HTR-8/SVneo (cell line): ENCODE results near the gene SPOCK1.
A peak's percentile ranks its signal among the peaks of the same experiment; 100 is the strongest.

ENCODE experiments used
- DNase-seq: peaks from one replicate; pipeline ENCODE4 v3.0.0; 2011; ENCODE audit warnings: low spot score, mixed read lengths; ENCODE audit not compliant: insufficient read length
- FAIRE-seq: peaks from 2 replicates; lab custom pipeline; 2011; peaks lifted over from hg19 to GRCh38; lab: Jason Lieb, UNC

SPOCK1 gene

DNA sequence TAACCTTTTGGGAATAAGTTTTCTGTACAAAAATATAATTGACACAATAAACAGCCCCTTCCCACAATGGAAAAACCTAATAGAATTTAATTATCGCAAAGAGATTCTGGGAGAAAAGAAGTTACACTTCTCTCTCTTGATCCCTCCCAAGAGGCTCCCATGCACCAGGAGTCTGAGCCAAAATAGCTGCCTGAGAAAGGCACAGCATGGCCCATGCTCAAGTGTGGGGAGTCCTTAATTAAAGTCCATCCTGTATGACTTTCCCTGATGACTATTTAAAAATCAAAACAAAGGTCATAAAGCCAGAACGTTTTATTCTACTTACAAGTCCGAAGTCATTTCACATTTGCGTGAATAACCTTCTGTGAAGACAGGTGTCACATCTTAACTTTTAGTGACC is 155.1 kb downstream of the SPOCK1 start:
- FAIRE-seq (no peak), DNase-seq (no peak)

DNA sequence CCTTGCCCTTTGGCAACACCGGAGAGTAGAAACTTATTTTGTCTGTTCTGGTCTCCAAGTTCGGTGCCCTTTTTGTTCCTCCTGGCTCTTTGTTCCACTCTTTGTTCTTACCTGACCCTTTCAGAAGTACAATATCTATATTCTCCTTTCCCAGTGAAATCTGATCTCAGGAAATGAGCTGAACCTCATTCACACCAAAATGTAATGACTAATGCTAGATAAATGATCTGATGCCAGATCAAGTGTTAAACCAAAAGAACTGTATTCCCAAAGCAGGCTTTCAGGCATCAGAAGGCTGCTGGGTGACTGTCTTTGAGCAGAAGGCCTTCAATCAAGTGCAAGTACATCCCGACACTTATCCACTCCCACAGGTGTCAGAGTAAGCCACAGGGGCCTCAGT is 156.4 kb downstream of the SPOCK1 start:
- no peak for FAIRE-seq

DNA sequence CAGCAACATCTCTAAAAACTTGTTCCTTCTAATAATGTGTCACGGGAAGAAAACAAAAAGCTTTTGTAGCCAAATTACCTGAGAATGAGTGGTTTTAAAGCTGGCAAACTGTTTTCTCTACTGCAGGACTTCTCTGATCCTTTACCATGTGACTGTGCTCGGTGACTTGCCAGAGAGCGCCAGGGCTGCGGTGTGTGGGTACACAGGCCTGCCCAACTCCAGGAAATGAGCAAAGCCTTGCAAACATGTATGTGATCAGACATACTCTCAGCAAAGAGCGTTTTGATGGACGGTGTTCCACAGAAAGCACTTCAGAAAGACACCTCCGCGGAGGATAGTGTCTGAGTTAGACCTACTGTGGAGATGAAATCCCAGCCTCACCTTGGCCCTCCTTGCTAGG is 157.3 kb downstream of the SPOCK1 start:
- FAIRE-seq: no peak
- no peak for DNase-seq

More for the DNA sequence above, 156.4 kb downstream of the SPOCK1 start:
- DNase-seq: no peak

DNA sequence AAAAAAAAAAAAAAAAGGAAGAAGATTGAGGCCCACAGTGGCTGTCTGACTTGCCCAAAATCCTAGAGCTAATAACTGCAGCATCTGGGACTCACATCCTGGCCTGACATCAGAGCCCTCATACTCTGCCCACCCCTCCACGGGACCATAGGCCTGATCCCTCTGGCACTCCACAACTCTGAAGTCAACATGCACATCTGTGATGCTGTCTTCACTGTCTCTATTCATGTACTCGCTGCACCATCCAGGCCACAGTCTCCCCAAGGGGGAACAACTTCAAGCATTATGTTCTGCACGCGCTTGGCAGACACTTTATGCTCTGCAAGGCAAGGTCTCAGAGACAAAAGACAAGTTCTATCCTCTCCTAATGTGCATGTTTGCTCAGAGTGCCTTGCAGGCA is 158.2 kb downstream of the SPOCK1 start:
- no peak for FAIRE-seq
- no peak for DNase-seq

DNA sequence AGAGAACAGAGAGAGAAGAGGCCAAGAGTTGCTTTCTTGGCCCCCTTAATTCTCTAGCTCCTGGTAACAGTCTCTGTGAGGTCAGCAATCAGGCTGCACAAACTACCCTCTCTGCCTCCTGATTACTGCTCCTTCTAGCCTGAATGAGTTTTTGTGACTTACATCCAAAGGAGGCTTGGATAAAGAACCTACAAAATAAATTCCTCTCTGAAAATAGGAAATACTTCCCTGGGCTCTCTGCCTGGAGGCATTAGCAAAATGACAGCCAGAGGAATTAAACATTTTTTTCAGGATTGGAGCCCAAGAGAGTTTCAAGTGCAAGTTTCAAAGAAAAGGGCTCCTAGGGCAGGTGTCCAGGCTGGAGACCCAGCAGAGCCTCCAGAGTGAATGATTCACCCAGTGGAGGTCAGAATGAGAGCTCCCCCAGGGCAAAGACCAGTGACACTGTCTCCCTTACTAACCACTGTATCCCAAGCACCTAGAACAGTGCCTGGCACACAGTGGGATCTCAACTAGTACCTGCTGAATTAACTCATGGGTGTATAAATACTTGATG is 162.5 kb downstream of the SPOCK1 start:
- no peak for DNase-seq
- FAIRE-seq: no peak

DNA sequence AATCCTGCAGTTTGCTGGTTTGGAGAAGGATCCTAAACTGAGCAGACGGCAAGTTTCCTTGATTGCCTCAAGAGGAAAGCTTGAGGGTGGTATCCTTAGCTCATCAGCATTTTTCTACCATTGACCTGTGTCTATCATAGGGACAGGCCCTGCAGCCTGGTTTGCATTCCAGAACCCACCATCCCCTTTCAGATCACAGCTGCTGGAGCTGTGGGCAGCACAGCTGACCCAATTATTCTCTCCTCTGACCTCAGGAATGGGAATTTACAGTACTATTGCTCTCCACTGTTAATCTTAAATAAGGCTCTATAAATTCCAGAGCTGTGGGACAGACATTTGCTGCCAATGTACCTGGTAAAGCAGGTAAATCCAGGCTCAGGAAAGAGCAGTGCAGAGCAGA is 163.0 kb downstream of the SPOCK1 start:
- no peak for FAIRE-seq
- no peak for DNase-seq

DNA sequence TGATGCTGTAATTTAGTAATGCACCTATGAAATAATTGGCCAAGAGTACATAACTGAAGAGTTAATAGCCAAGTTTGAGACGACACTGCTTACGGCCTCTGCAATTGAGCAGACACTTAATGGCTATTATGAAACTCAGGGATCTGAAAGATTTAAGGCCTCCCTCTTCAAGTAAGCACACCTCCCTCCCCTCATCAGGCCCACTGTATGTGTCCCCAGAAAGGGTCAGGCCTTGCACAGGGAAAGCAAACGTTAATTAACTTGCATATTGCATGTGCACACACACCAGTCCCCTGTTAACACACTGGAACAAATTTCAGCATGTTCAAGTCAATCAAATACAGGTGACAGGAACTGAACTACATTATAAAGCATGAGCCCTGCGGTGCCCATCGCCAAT is 163.6 kb downstream of the SPOCK1 start:
- FAIRE-seq: no peak
- no peak for DNase-seq

DNA sequence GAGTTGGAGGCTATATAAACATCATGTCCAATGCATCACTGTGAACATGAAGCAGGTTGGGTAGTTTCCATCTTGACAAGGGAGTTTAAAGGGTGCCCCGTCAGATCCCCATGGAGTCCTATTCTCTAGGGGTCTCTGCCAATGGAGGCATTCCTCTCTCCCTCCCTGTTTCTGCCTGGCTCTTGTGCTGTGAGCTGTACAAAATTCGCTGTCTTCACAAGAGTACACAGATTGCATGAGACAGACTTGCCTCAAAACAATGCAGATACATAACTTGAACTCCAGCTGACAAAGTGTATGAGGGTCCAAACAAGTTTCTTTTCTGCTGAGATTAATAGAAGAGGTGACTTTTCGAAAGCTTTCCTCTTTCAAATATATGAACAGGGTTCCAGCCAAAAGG is 165.2 kb downstream of the SPOCK1 start:
- no peak for DNase-seq
- FAIRE-seq: no peak

DNA sequence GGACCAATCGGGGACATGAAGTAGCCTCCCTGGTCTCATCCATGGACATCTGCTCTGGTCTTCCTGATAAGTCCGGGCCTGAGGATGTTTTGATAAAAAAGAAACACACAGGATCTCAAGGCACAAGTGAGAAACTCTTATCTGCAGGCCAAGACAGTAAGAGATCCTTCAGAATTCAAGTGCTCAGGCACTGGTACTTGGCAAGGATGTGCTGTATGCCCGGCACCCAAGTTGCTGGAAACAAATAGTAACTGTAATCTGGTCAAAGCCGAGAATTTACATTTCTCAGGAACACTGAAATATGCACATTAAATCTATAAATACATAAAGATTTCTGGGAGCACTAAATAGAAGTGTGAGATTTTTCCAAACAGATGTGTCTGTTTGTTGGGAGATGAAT is 165.7 kb downstream of the SPOCK1 start:
- DNase-seq: no peak
- FAIRE-seq: no peak

DNA sequence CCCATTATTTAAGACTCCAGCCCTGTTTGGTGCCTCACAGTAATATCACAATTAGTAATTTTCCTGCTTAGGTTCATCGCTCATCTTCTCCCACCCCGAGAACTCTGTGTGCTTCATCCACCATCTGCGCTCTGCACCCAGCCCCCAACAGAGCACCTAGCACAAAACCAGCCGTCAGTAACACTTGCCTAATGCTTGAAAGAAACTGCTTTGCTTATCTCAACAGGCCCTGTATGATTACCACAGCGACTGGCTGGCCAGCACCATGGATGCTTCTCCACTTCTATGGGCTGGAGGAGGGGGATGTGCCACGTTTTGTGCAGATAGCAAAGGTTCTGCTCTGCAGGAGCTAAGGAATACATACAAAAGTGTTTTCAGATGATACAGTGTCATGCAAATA is 166.8 kb downstream of the SPOCK1 start:
- DNase-seq: no peak
- no peak for FAIRE-seq

DNA sequence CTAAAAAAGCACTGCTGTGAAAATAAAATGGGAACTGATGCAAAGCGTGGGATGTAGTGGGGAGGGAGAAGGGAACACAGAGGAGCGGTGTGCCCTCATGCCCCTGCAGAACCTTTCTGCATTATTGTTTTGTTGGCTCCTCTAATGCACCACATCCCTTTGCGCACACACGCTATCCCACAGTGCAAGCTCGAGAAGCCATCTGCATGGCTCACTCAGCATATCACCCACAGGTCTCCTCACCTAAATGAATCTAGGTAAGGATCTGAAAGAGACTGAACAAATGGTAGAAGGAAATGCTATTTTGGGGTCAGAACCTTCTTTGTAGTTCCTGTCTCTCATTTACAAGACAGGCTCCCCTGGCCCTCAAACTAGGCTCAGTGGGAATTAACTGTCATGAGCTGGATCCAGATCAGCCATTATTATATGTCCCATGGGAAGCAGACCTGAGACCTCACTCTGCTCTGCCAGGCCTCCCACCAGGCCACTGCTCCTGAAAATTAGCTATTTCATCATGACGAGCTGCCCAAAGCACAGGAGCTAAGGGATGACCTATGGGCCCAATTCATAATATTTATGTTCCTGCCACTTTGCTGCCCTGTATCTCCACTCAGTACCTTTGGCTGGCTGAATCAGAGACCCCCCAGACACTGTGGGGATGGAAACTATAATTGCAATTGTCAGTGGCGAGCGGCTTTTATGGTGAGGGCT is 169.4 kb downstream of the SPOCK1 start:
- DNase-seq (no peak), FAIRE-seq (no peak)

DNA sequence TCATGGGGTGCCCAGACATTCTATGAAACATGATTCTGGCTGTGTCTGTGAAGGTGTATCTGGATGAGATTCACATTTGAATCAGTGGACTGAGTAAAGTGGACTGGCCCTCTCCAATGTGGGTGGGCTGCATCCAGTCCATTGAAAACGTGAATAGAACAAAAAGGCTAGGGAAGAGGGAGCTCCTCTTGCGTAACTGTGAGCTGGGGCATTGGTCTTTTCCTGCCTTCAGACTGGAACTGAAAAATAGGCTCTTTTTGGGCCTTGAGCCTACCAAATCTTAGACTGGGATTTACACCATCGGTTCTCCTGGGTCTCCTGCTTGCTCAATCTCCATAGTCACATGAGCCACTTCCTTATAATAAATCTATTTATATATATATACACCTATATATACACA is 170.1 kb downstream of the SPOCK1 start:
- FAIRE-seq: no peak
- DNase-seq: no peak

DNA sequence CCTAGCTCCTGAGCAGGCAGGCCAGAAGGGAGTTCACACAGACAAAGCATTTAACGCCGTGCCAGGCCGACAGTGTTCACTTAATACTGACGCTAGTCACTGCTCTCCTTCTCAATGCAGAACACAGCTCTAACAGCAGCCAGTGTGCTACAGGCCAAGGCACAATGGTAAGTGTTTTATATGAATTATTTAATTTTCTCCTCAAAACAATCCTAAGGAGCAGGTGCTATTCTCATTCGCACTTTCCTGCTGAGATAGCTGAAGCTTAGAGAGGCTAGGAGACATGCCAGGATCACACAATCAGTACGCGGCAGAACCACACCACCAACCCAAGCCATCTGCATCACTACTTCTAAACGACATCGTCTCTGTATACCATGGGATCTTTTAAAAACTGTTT is 170.7 kb downstream of the SPOCK1 start:
- no peak for DNase-seq
- no peak for FAIRE-seq

DNA sequence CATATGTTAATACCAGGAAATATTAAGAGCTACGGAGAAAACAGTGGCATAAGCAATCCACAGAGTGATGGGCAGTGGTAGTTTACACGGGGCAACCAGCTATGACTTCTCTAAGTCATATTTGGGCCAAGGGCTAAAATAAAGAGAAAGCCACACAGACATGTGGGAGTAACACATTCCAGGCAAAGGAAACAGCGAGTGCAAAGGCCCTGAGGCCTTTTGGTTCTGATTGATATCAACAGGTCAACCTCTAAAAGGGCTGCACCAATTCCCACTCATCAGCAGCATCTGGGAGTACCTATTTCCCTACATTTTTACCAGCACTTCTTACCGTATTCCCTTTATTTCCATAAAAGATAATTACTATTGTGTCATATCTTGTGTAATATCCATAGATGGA is 173.4 kb downstream of the SPOCK1 start:
- DNase-seq: no peak
- FAIRE-seq: no peak

DNA sequence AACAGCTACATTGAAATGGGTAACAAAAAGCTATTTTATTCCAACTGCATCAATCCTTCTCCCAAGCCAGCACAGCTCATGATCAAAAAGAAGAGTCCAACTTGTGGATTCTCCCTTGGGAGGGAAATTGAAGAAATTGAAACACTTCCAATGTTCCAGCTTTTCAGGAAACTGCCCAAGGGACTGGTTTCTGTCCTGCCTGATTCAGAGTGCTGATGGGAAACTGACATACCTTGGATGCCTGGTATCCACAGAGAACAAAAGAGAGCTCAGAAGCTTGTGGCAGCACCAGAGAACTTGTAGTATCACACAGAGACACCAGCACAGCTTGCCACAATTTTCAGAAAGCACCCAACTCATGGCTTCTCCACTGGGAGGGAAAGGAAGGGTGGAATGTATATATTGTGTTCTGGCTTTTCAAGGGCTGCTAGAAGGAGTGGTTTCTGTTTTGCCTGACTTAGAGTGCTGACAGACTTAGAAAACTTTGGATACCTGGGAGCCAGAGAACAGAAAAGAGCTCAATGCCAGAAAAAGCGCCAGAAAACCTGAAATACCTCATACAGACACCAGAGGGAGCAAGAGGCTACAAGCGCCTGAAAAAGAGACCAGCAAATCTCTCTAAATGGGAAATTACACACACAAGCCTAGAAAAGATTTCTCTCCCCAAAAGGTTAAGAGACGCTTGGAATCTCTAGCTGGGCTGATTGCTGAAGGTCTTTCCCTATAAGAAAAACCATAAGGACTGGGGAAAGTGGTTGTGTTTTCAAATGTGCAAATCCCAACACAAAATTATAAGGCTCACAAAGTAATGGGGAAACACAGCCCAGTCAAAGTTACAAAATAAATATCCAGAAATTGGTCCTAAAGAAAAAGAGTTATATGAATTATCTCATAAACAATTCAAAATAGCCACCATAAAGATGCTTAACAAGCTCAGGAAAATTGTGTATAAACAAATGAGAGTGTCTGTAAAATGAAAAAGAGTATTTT is 178.8 kb downstream of the SPOCK1 start:
- FAIRE-seq (no peak), DNase-seq (peak; percentile 51)

DNA sequence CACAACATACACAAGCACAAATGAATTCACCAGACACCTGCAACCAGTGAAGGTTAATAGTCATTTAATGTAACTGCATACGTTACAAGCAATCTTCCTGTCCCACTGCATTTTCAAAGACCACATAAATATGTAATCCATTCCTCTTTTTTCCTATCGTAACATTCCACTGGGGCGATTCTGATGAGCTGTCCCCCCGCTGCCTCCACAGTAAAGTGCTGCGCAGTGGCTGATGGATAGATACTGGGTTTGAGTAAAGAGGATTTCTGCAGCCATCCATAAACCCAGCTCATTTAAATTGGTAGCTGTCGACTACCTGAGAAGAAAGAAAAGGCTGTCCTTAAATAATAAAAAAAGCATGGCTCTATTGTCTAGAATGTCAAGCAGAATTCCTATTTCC is 181.1 kb downstream of the SPOCK1 start:
- no peak for DNase-seq

DNA sequence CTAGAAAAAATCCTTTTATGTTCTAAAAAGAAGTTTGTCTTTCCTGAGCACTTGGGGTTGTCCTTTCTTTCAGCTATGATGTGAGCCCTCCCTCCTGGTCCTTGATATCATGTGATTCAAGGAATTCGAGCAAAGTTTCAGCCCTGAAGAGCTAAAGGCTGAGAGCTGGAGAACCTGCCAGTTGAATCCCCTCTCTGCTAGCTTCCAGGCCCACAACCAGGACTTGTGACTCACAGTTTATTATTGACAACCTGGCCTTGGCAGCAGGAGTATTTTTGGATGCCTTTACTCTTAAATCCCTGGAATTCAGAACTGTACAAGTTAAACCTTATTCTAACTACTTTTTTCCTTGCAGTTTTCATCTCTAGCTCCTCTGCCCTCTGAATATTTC is 182.8 kb downstream of the SPOCK1 start:
- DNase-seq: no peak
- FAIRE-seq: no peak

More for the DNA sequence above, 181.1 kb downstream of the SPOCK1 start:
- no peak for FAIRE-seq

DNA sequence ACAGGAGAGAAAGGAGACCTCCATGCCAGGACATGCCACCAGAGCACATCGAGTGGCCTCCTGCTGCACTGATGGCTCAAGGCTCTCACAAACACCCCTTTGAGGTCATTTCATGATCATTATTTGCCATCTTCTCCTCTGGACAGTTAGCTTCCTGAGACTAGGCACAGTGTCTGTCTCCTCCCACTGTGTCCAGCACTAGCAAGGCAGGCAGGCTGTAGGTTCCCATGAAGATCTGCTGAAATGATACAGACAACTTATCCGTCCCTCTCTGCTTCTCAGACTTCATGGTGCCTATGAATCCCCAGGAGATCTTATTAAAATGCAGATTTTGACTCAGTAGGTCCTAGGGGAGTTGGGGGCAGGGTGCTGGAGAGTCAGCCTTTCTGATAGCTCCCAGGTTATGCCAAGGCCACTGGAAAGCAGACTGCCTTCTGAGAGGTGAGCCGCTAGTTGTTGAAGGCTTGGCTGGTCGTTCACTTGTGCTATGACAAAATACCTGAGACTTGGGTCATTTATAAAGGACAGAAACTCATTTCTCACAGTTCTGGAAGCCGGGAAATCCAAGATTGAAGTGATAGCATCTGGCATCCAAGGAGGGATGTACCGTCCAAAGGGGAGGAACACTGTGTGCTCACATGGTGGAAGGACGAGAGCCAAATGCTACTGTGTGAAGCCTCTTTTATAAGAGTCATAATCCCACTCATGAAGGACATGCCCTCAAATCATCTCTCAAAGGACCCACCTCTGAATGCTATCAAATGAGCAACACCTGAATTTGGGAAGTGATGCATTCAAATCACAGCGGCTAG is 183.4 kb downstream of the SPOCK1 start:
- FAIRE-seq (no peak), DNase-seq (no peak)

DNA sequence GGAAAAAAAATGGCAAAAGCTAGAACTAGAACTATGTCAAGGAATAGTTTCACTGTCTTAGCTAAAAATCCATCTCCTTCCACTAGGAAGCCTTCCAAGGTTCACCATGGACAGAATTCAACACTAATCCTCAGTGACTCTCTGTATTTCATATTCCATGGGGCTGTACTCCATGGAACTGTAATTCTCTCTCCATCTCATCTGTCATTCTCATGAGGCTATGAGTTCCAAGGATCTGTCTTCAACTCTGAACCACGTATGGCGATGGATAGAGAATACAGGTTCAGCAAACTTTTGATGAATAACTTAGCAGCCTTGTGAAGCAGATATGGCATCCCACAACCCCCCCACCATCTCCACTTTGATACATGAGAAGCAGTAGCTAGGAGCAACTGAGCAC is 184.0 kb downstream of the SPOCK1 start:
- FAIRE-seq (no peak), DNase-seq (no peak)

DNA sequence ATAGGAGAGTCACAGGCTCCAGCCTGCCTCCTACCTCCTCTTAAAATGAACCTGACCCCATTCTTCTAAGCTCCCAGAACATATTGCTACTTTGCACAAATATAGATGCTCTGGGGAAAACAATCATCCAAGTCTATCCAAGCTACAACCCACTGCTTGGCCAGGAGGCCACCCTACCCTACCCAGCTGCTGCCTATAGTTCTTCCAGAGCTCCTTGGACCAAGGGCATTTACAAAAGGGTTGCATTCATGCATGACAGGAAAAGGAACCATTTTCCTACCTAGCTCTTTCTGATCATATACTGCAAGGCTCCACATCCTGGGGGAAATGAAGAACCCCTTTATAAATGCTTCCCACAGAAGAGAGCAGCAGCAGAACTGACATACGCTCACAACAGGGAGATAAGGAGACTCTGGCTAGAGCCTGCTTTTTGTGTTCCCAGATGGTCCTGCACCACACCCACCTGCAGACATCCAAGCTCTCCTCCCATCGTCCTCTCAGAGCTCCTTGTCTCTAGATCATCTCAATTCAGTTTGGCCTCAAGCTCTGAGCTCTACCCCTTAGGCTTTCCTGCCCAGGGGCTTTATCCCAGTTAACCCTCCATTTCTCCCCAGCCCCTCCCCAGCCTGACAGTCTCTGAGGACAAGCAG is 185.5 kb downstream of the SPOCK1 start:
- no peak for FAIRE-seq

More for the DNA sequence above, 185.5 kb downstream of the SPOCK1 start:
- DNase-seq: no peak
